ENCODE measurements around the gene GPR156. TPM values are rescaled to one million over a fixed set of nuclear protein-coding genes. Genes with fewer than 3 reads are reported as not detected.

Gene GPR156
- total and polyA plus RNA-seq, 10 of the 15 experiments (the other 5 are each of a cell fraction or from before 2014, with no cell fraction given) = 0.08 to 0.15 (median 0.11) TPM; not detected in 6

DNA sequence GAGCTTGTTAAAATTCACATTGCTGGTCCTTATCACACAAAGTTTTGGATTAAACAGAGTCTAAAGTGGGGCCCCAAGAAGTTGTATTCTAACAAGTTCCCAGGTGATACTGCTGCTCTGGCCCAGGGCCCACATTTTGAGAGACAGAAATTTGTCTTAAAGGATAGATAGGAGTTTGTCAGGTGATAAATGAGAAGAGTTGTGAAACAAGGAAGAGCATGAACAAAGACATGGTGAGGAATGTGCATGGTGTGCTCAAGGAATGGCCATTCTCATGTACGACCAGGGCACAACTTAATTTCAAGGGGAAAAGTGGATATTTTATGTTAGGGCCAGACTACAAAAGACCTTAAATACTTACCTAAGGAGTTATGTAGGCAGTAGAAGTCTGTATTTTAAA lies 75.6 kb downstream of the GPR156 start:
- no peaks in the 10 kb centered on the region for H4K20me1 ChIP-seq (ENCODE audit: control insufficient read depth, insufficient read depth)
- RAD21 ChIA-PET (ENCODE audit: unreplicated experiment) = no interaction called here
- H3K27me3 ChIP-seq (replicated peaks in 1 of 2; ENCODE audit: control insufficient read depth in 2 of 2, insufficient read depth in 2 of 2, low read length in 1 of 2) = no peaks in the 10 kb centered on the region
- no peak overlapping the region for H3K9ac ChIP-seq (ENCODE audit: control insufficient read depth, insufficient read depth, low read length)
- BruUV-seq (replicated peaks) = no TSS peak
- no peak for ATAC-seq
- POLR2A ChIA-PET = no interaction called here
- no peak overlapping the region for H3K27ac ChIP-seq (ENCODE audit: control insufficient read depth, insufficient read depth)
- DNase-seq (ENCODE audit: low read depth, low spot score) = no peak
- no peak for FAIRE-seq
- no peak overlapping the region for H3K4me3 ChIP-seq
- TF ChIP-seq CHD4 (IDR thresholded peaks at IDR 0.05) (no peak), HDGF (IDR thresholded peaks at IDR 0.05) (no peak), E2F8 (IDR thresholded peaks at IDR 0.05; ENCODE audit: low read depth, partially characterized antibody) (no peak), RUNX3 (IDR thresholded peaks at IDR 0.05; ENCODE audit: low read length) (no peak), POLR2AphosphoS2 (IDR thresholded peaks at IDR 0.05; ENCODE audit: low read depth, low read length) (no peak), BCL11A (IDR thresholded peaks at IDR 0.05; ENCODE audit: low read depth, low read length) (no peak), MEF2A (IDR thresholded peaks at IDR 0.05; ENCODE audit: insufficient read depth, low read depth, low read length) (no peak), BHLHE40 (IDR thresholded peaks at IDR 0.05; ENCODE audit: borderline replicate concordance in 1 of 2, low read depth in 2 of 2, low read length in 1 of 2) (no peak), STAT3 (IDR thresholded peaks at IDR 0.05; ENCODE audit: low read depth, low read length) (no peak), RFX5 (IDR thresholded peaks at IDR 0.05; ENCODE audit: low read depth, low read length) (no peak), USF2 (IDR thresholded peaks at IDR 0.05; ENCODE audit: borderline replicate concordance, low read depth, low read length) (no peak), CREB1 (IDR thresholded peaks at IDR 0.05; ENCODE audit: low read depth) (no peak), RAD21 (IDR thresholded peaks at IDR 0.05; ENCODE audit: insufficient read depth, low read depth, low read length) (no peak), ATF7 (IDR thresholded peaks at IDR 0.05; ENCODE audit: low read depth) (no peak), ZNF217 (IDR thresholded peaks at IDR 0.05) (no peak)
- TF ChIP-seq, protein P1, sequence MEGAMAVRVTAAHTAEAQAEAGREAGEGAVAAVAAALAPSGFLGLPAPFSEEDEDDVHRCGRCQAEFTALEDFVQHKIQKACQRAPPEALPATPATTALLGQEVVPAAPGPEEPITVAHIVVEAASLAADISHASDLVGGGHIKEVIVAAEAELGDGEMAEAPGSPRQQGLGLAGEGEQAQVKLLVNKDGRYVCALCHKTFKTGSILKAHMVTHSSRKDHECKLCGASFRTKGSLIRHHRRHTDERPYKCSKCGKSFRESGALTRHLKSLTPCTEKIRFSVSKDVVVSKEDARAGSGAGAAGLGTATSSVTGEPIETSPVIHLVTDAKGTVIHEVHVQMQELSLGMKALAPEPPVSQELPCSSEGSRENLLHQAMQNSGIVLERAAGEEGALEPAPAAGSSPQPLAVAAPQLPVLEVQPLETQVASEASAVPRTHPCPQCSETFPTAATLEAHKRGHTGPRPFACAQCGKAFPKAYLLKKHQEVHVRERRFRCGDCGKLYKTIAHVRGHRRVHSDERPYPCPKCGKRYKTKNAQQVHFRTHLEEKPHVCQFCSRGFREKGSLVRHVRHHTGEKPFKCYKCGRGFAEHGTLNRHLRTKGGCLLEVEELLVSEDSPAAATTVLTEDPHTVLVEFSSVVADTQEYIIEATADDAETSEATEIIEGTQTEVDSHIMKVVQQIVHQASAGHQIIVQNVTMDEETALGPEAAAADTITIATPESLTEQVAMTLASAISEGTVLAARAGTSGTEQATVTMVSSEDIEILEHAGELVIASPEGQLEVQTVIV (IDR thresholded peaks at IDR 0.05; ENCODE audit: borderline replicate concordance, partially characterized antibody) = no peak
- TF ChIP-seq, protein P2, sequence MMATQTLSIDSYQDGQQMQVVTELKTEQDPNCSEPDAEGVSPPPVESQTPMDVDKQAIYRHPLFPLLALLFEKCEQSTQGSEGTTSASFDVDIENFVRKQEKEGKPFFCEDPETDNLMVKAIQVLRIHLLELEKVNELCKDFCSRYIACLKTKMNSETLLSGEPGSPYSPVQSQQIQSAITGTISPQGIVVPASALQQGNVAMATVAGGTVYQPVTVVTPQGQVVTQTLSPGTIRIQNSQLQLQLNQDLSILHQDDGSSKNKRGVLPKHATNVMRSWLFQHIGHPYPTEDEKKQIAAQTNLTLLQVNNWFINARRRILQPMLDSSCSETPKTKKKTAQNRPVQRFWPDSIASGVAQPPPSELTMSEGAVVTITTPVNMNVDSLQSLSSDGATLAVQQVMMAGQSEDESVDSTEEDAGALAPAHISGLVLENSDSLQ (IDR thresholded peaks at IDR 0.05) = no peak
- H3K79me2 ChIP-seq (ENCODE audit: control insufficient read depth, insufficient read depth, low read length) = no peaks in the 10 kb centered on the region
- in situ Hi-C loops (cut with MboI) = no loop called here
- H3K4me2 ChIP-seq (ENCODE audit: control insufficient read depth, insufficient read depth) = no peak overlapping the region
- 53% methylated on average over 1 of the region's 1 CpG for WGBS (ENCODE audit: insufficient coverage, insufficient replicate concordance, low lambda C conversion rate, missing lambda C conversion rate)
- H3K4me1 ChIP-seq (ENCODE audit: control insufficient read depth, insufficient read depth, low read length) = no peaks in the 10 kb centered on the region
- H3K36me3 ChIP-seq (ENCODE audit: control insufficient read depth in 2 of 2, insufficient read depth in 2 of 2, low read length in 1 of 2) = no peaks in the 10 kb centered on the region
- SMC1A ChIA-PET (ENCODE audit: uncharacterized antibody, unreplicated experiment) = no interaction called here
- intact Hi-C loops (cut with micrococcal nuclease; ENCODE audit: unreplicated experiment) = no loop called here
- no peaks in the 10 kb centered on the region for H3K9me3 ChIP-seq (replicated peaks; ENCODE audit: control insufficient read depth, insufficient read depth, low read length)
- no peak overlapping the region for H2AFZ ChIP-seq (ENCODE audit: control insufficient read depth, low read depth, low read length)
- CTCF ChIA-PET = interaction anchor here (1.5 kb wide), 1 partner anchor 13 kb away, joined by 3 read pairs; no protein-coding TSS in a partner anchor

All from GM12878 (cell line).